Measurements from ENCODE around the gene CREBRF. TPM values are rescaled to one million over a fixed set of nuclear protein-coding genes. Genes with fewer than 3 reads are reported as not detected.

The CREBRF gene
- polyA plus RNA-seq, 3 donors = 23.1 to 27.6 (median 23.6) TPM

- H4K20me1 ChIP-seq (ENCODE audit: insufficient read depth, low read length) = peaks cover 69% of the 10 kb centered on the region
- H2AFZ ChIP-seq (ENCODE audit: insufficient read depth, low read depth, low read length, poor library complexity, severe bottlenecking) = no peak overlapping the region
- no peak overlapping the region for H3K4me3 ChIP-seq (replicated peaks in 1 of 3; ENCODE audit: low read depth in 2 of 3, low read length in 3 of 3)
- intact Hi-C loops (cut with micrococcal nuclease) = no loop called here
- H3K4me1 ChIP-seq (ENCODE audit: control insufficient read depth in 1 of 2, insufficient read depth in 2 of 2, low read length in 2 of 2) = peaks cover 17 to 22% of the 10 kb centered on the region in 2 donors
- no peak for DNase-seq
- H3K36me3 ChIP-seq (replicated peaks in 1 of 2; ENCODE audit: control insufficient read depth in 1 of 2, insufficient read depth in 2 of 2, low read length in 2 of 2) = peaks cover 9 to 29% of the 10 kb centered on the region in 2 donors
- H3K27ac ChIP-seq (ENCODE audit: low read depth in 1 of 2, low read length in 2 of 2) = peak overlapping the region in 1 of 2 donors; percentile 81
- H3K27ac Mint-ChIP-seq = peak overlapping the region in 1 of 7 donors; percentile 2
- no CpG with 5 or more reads among the region's 7 CpGs for WGBS (ENCODE audit: insufficient coverage)
- peaks cover 19 to 38% of the 10 kb centered on the region in 2 donors for H3K36me3 Mint-ChIP-seq
- no peak overlapping the region for H3K4me2 ChIP-seq (replicated peaks; ENCODE audit: extremely low read depth, low read length, poor library complexity, severe bottlenecking)
- peaks cover 0 to 4% (median 2%) of the 10 kb centered on the region in 7 donors for H3K9me3 Mint-ChIP-seq
- H3K4me3 Mint-ChIP-seq = no peak overlapping the region
- peaks cover 98% of the 10 kb centered on the region for H3K79me2 ChIP-seq (ENCODE audit: insufficient read depth, low read length)
- no peak overlapping the region for H3K9ac ChIP-seq (ENCODE audit: insufficient read depth, low read length, poor library complexity, severe bottlenecking)
- no peaks in the 10 kb centered on the region for H3K27me3 ChIP-seq (ENCODE audit: control insufficient read depth in 2 of 2, insufficient read depth in 2 of 2, low read length in 2 of 2)
- peaks cover 22% of the 10 kb centered on the region for H3K4me1 Mint-ChIP-seq
- H3K27me3 Mint-ChIP-seq (ENCODE audit: low read depth in 3 of 3) = peaks cover 0 to 2% (median 0%) of the 10 kb centered on the region in 3 donors
- no peaks in the 10 kb centered on the region for H3K9me3 ChIP-seq (replicated peaks in 1 of 2; ENCODE audit: control insufficient read depth in 1 of 2, insufficient read depth in 1 of 2, low read length in 2 of 2)
- TF ChIP-seq CTCF (IDR thresholded peaks at IDR 0.05) = no peak
Observed at GRCh38 chr5:173027905-173028304, 28.2 kb upstream of the CREBRF start.

- peak overlapping the region; percentile 46 for H2AFZ ChIP-seq (ENCODE audit: insufficient read depth, low read depth, low read length, poor library complexity, severe bottlenecking)
- TF ChIP-seq CTCF (IDR thresholded peaks at IDR 0.05) = no peak
- peaks cover 72% of the 10 kb centered on the region for H4K20me1 ChIP-seq (ENCODE audit: insufficient read depth, low read length)
- peaks cover 9 to 22% of the 10 kb centered on the region in 2 donors for H3K36me3 ChIP-seq (replicated peaks in 1 of 2; ENCODE audit: control insufficient read depth in 1 of 2, insufficient read depth in 2 of 2, low read length in 2 of 2)
- H3K4me2 ChIP-seq (replicated peaks; ENCODE audit: extremely low read depth, low read length, poor library complexity, severe bottlenecking) = peak overlapping the region; percentile 55
- intact Hi-C loops (cut with micrococcal nuclease) = no loop called here
- H3K9me3 ChIP-seq (replicated peaks in 1 of 2; ENCODE audit: control insufficient read depth in 1 of 2, insufficient read depth in 1 of 2, low read length in 2 of 2) = no peaks in the 10 kb centered on the region
- no peaks in the 10 kb centered on the region for H3K27me3 ChIP-seq (ENCODE audit: control insufficient read depth in 2 of 2, insufficient read depth in 2 of 2, low read length in 2 of 2)
- Mint-ChIP-seq H3K27me3 (ENCODE audit: low read depth in 3 of 3) (peaks cover 0 to 2% (median 0%) of the 10 kb centered on the region in 3 donors), H3K4me3 (no peak overlapping the region), H3K9me3 (peaks cover 0 to 2% (median 1%) of the 10 kb centered on the region in 7 donors), H3K27ac (no peak overlapping the region), H3K4me1 (peaks cover 25% of the 10 kb centered on the region), H3K36me3 (peaks cover 16 to 34% of the 10 kb centered on the region in 2 donors)
- DNase-seq = no peak
- H3K4me3 ChIP-seq (replicated peaks in 1 of 3; ENCODE audit: low read depth in 2 of 3, low read length in 3 of 3) = peak overlapping the region in 1 of 3 experiments; percentile 27
- H3K4me1 ChIP-seq (ENCODE audit: control insufficient read depth in 1 of 2, insufficient read depth in 2 of 2, low read length in 2 of 2) = peaks cover 22 to 25% of the 10 kb centered on the region in 2 donors
- H3K79me2 ChIP-seq (ENCODE audit: insufficient read depth, low read length) = peaks cover 98% of the 10 kb centered on the region
- H3K27ac ChIP-seq (ENCODE audit: low read depth in 1 of 2, low read length in 2 of 2) = peak overlapping the region; percentile 46 to 81
- no peak overlapping the region for H3K9ac ChIP-seq (ENCODE audit: insufficient read depth, low read length, poor library complexity, severe bottlenecking)
- WGBS (ENCODE audit: insufficient coverage) = 53% methylated on average over 4 of the region's 4 CpGs
Observed at GRCh38 chr5:173028811-173029327, 27.3 kb upstream of the CREBRF start.

Data from CD14-positive monocyte (primary cell).